Embryonic facial prominence (tissue), 1 donor: ENCODE results near the gene CEMIP.

ENCODE experiments used
- DNase-seq: peaks from one replicate; pipeline ENCODE4 v3.0.0-alpha.2; 2016; ENCODE audit errors: extremely low spot score

Gene CEMIP

GRCh38 chr15:80823995-80824394 is 44.8 kb downstream of the CEMIP start:
- no peak for DNase-seq

GRCh38 chr15:80825361-80826030 is 46.3 kb downstream of the CEMIP start:
- no peak for DNase-seq

- no peak for DNase-seq
These were observed 49.6 kb downstream of the CEMIP start for GRCh38 chr15:80828796-80829195.

GRCh38 chr15:80830677-80831076 is 51.5 kb downstream of the CEMIP start:
- no peak for DNase-seq

- no peak for DNase-seq
These were observed 52.0 kb downstream of the CEMIP start for GRCh38 chr15:80831192-80831591.

GRCh38 chr15:80831606-80832224 is 52.5 kb downstream of the CEMIP start:
- no peak for DNase-seq

GRCh38 chr15:80832686-80833085 is 53.5 kb downstream of the CEMIP start:
- no peak for DNase-seq

- DNase-seq = no peak
These were observed 55.2 kb downstream of the CEMIP start for GRCh38 chr15:80834402-80834801.

- DNase-seq = no peak
These were observed 55.7 kb downstream of the CEMIP start for GRCh38 chr15:80834906-80835305.

- no peak for DNase-seq
These were observed 56.2 kb downstream of the CEMIP start for GRCh38 chr15:80835336-80835735.

- no peak for DNase-seq
These were observed 57.1 kb downstream of the CEMIP start for GRCh38 chr15:80836223-80836622.

- no peak for DNase-seq
These were observed 57.8 kb downstream of the CEMIP start for GRCh38 chr15:80837006-80837405.

- no peak for DNase-seq
These were observed 58.8 kb downstream of the CEMIP start for GRCh38 chr15:80838012-80838411.

GRCh38 chr15:80838666-80839065 is 59.5 kb downstream of the CEMIP start:
- DNase-seq = no peak

GRCh38 chr15:80839764-80840130 is 60.6 kb downstream of the CEMIP start:
- no peak for DNase-seq

GRCh38 chr15:80840182-80841130 is 61.3 kb downstream of the CEMIP start:
- no peak for DNase-seq

- DNase-seq = no peak
These were observed 62.4 kb downstream of the CEMIP start for GRCh38 chr15:80841541-80841940.

GRCh38 chr15:80844011-80844732 is 65.0 kb downstream of the CEMIP start:
- DNase-seq = no peak

GRCh38 chr15:80846031-80846815 is 67.1 kb downstream of the CEMIP start:
- no peak for DNase-seq

- DNase-seq = no peak
These were observed 70.1 kb downstream of the CEMIP start for GRCh38 chr15:80849308-80849707.

- DNase-seq = no peak
These were observed 71.8 kb downstream of the CEMIP start for GRCh38 chr15:80850941-80851451.
